Measurements from ENCODE around the gene SGTB.

The SGTB gene

DNA sequence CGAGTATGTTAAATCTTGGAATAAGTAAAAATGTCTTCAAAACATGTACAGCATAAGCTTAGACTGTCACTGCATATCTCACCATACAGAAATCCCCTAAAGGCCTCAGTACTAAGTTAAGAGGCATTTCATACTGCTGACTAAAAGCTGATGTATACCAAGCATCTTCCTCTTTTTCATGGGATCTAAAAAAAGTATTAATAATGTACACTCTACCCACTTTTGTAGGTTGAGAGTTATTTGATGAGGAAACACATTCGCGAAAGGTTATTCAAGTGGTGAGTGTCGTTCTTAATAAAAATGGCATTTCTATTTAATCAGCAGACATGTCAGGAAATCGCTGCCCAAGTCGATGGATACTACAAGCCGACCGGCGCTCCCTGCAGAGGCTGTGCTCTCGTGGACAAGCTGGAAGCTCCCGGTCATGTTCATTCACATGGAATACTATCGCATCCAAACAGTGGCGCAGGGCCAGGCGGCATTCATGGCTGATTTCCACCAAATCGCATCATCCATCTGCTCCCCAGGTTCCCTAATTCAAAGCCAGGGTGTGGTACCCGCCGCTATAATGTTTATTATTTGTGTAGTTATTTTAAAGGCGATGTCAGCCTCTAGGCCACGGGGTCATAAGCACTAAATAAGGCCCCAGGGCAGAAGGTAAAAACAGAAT, 724 bp downstream of the SGTB start:
- Histone ChIP-seq H3K23ac (ENCODE audit: low read depth, low read length, poor library complexity) (no peak overlapping the region), H2BK12ac (ENCODE audit: low read length) (no peak overlapping the region), H3K4me1 (ENCODE audit: control insufficient read depth in 2 of 2, insufficient read depth in 1 of 2, low read depth in 1 of 2, low read length in 2 of 2) (peaks cover 0 to 5% of the 10 kb centered on the region in 2 donors), H3K18ac (ENCODE audit: low read length) (no peak overlapping the region), H3K27me3 (ENCODE audit: control insufficient read depth in 3 of 3, insufficient read depth in 3 of 3, low read depth in 1 of 3, low read length in 3 of 3) (no peaks in the 10 kb centered on the region), H3K9ac (ENCODE audit: low read depth, low read length, poor library complexity) (peak overlapping the region; percentile 85), H3K14ac (ENCODE audit: low read length) (no peak overlapping the region), H3K36me3 (replicated peaks in 1 of 2; ENCODE audit: control insufficient read depth in 2 of 2, insufficient read depth in 2 of 2, low read length in 2 of 2) (peaks cover 0 to 30% of the 10 kb centered on the region in 2 donors), H2BK15ac (ENCODE audit: low read length) (no peak overlapping the region), H3K4me2 (ENCODE audit: insufficient read depth, low read length, poor library complexity, severe bottlenecking) (peak overlapping the region; percentile 69), H2BK5ac (ENCODE audit: low read length) (no peak overlapping the region), H2AFZ (ENCODE audit: low read length) (peak overlapping the region; percentile 100), H3K4me3 (ENCODE audit: low read length in 2 of 2) (peak overlapping the region; percentile 87 to 91), H2BK120ac (ENCODE audit: low read depth, low read length) (no peak overlapping the region), H3K27ac (replicated peaks; ENCODE audit: low read length) (no peak overlapping the region), H4K91ac (ENCODE audit: low read depth, low read length, poor library complexity) (no peak overlapping the region), H4K8ac (ENCODE audit: low read depth, low read length) (peak overlapping the region; percentile 48), H3K79me1 (ENCODE audit: low read depth, low read length) (peaks cover 3% of the 10 kb centered on the region), H3K4ac (ENCODE audit: low read length) (no peak overlapping the region), H2AK5ac (ENCODE audit: low read depth, low read length) (no peak overlapping the region), H3K9me3 (replicated peaks in 1 of 2; ENCODE audit: control insufficient read depth in 2 of 2, insufficient read depth in 1 of 2, low read depth in 1 of 2, low read length in 2 of 2) (no peaks in the 10 kb centered on the region)
- WGBS, 2 donors (ENCODE audit: extremely low coverage in 2 of 2, insufficient read length in 2 of 2, insufficient replicate concordance in 1 of 2) = no CpG with 5 or more reads among the region's 19 CpGs
- peak; percentile 12 for DNase-seq (ENCODE audit: low spot score)

- H3K4me3 ChIP-seq (ENCODE audit: low read length in 2 of 2) = no peak overlapping the region
- no peak overlapping the region for H3K4me2 ChIP-seq (ENCODE audit: insufficient read depth, low read length, poor library complexity, severe bottlenecking)
- no peak overlapping the region for H2BK5ac ChIP-seq (ENCODE audit: low read length)
- no peak overlapping the region for H4K8ac ChIP-seq (ENCODE audit: low read depth, low read length)
- peaks cover 0 to 5% of the 10 kb centered on the region in 2 donors for H3K4me1 ChIP-seq (ENCODE audit: control insufficient read depth in 2 of 2, insufficient read depth in 1 of 2, low read depth in 1 of 2, low read length in 2 of 2)
- H3K14ac ChIP-seq (ENCODE audit: low read length) = no peak overlapping the region
- H3K27me3 ChIP-seq (ENCODE audit: control insufficient read depth in 3 of 3, insufficient read depth in 3 of 3, low read depth in 1 of 3, low read length in 3 of 3) = no peaks in the 10 kb centered on the region
- H3K36me3 ChIP-seq (replicated peaks in 1 of 2; ENCODE audit: control insufficient read depth in 2 of 2, insufficient read depth in 2 of 2, low read length in 2 of 2) = peaks cover 0 to 43% of the 10 kb centered on the region in 2 donors
- no peak overlapping the region for H3K23ac ChIP-seq (ENCODE audit: low read depth, low read length, poor library complexity)
- H3K4ac ChIP-seq (ENCODE audit: low read length) = no peak overlapping the region
- H2BK15ac ChIP-seq (ENCODE audit: low read length) = no peak overlapping the region
- H3K79me1 ChIP-seq (ENCODE audit: low read depth, low read length) = peaks cover 3% of the 10 kb centered on the region
- H2BK12ac ChIP-seq (ENCODE audit: low read length) = no peak overlapping the region
- no peak overlapping the region for H3K27ac ChIP-seq (replicated peaks; ENCODE audit: low read length)
- H4K91ac ChIP-seq (ENCODE audit: low read depth, low read length, poor library complexity) = no peak overlapping the region
- H3K9ac ChIP-seq (ENCODE audit: low read depth, low read length, poor library complexity) = no peak overlapping the region
- no peak overlapping the region for H3K18ac ChIP-seq (ENCODE audit: low read length)
- no peaks in the 10 kb centered on the region for H3K9me3 ChIP-seq (replicated peaks in 1 of 2; ENCODE audit: control insufficient read depth in 2 of 2, insufficient read depth in 1 of 2, low read depth in 1 of 2, low read length in 2 of 2)
- DNase-seq (ENCODE audit: low spot score) = no peak
- no peak overlapping the region for H2BK120ac ChIP-seq (ENCODE audit: low read depth, low read length)
- no peak overlapping the region for H2AFZ ChIP-seq (ENCODE audit: low read length)
- no peak overlapping the region for H2AK5ac ChIP-seq (ENCODE audit: low read depth, low read length)
Measured at GRCh38 chr5:65718576-65719310, 3.2 kb downstream of the SGTB start.

DNA sequence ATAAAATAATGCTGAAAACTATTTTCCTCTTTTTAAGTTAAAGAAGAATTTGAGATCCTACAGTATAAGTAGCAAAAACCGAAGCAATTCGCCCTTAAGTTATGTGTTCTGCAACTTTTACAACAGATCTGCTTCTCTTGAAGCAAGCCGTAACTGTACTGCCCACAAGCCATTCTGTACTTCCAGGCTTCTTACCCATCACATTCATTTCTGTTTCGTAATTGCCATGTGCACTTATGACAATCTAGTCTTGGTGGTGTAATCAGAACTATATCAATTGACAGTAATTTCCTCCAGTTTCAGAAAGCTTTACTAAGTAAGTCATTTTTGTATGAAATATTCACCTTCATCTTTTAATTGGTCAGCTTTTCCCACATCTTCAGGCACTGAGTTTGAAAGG, 13.8 kb downstream of the SGTB start:
- no peak overlapping the region for H2AFZ ChIP-seq (ENCODE audit: low read length)
- H3K9ac ChIP-seq (ENCODE audit: low read depth, low read length, poor library complexity) = no peak overlapping the region
- H3K18ac ChIP-seq (ENCODE audit: low read length) = no peak overlapping the region
- H3K14ac ChIP-seq (ENCODE audit: low read length) = no peak overlapping the region
- no peak overlapping the region for H3K4ac ChIP-seq (ENCODE audit: low read length)
- no peak overlapping the region for H4K8ac ChIP-seq (ENCODE audit: low read depth, low read length)
- H2BK5ac ChIP-seq (ENCODE audit: low read length) = no peak overlapping the region
- H4K91ac ChIP-seq (ENCODE audit: low read depth, low read length, poor library complexity) = no peak overlapping the region
- H2BK120ac ChIP-seq (ENCODE audit: low read depth, low read length) = no peak overlapping the region
- no peak overlapping the region for H2BK15ac ChIP-seq (ENCODE audit: low read length)
- H3K27ac ChIP-seq (replicated peaks; ENCODE audit: low read length) = no peak overlapping the region
- no peak overlapping the region for H3K23ac ChIP-seq (ENCODE audit: low read depth, low read length, poor library complexity)
- H2AK5ac ChIP-seq (ENCODE audit: low read depth, low read length) = no peak overlapping the region
- no peaks in the 10 kb centered on the region for H3K27me3 ChIP-seq (ENCODE audit: control insufficient read depth in 3 of 3, insufficient read depth in 3 of 3, low read depth in 1 of 3, low read length in 3 of 3)
- H3K79me1 ChIP-seq (ENCODE audit: low read depth, low read length) = no peaks in the 10 kb centered on the region
- peaks cover 0 to 50% of the 10 kb centered on the region in 2 donors for H3K36me3 ChIP-seq (replicated peaks in 1 of 2; ENCODE audit: control insufficient read depth in 2 of 2, insufficient read depth in 2 of 2, low read length in 2 of 2)
- no CpG with 5 or more reads among the region's 4 CpGs for WGBS, 2 donors (ENCODE audit: extremely low coverage in 2 of 2, insufficient read length in 2 of 2, insufficient replicate concordance in 1 of 2)
- H3K4me1 ChIP-seq (ENCODE audit: control insufficient read depth in 2 of 2, insufficient read depth in 1 of 2, low read depth in 1 of 2, low read length in 2 of 2) = no peaks in the 10 kb centered on the region
- H2BK12ac ChIP-seq (ENCODE audit: low read length) = no peak overlapping the region
- no peaks in the 10 kb centered on the region for H3K9me3 ChIP-seq (replicated peaks in 1 of 2; ENCODE audit: control insufficient read depth in 2 of 2, insufficient read depth in 1 of 2, low read depth in 1 of 2, low read length in 2 of 2)
- no peak for DNase-seq (ENCODE audit: low spot score)
- no peak overlapping the region for H3K4me2 ChIP-seq (ENCODE audit: insufficient read depth, low read length, poor library complexity, severe bottlenecking)
- H3K4me3 ChIP-seq (ENCODE audit: low read length in 2 of 2) = no peak overlapping the region

DNA sequence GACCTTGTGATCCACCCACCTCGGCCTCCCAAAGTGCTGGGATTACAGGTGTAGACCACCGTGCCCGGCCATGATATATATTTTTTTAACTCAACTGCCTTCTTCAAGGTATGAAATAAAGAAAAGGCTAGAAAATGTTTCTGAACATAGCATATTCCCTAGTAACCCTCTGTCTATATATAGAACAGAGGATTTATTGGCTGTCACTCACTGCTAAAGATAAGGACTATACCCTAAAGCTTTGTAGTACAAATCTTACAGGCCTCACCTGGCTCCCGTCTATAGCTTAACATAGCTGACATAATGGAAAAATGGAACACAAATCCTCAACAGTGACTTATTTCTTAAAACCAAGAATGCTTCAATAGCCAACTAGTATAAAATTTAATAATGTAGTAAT, 14.2 kb downstream of the SGTB start:
- no CpG with 5 or more reads among the region's 4 CpGs for WGBS, 2 donors (ENCODE audit: extremely low coverage in 2 of 2, insufficient read length in 2 of 2, insufficient replicate concordance in 1 of 2)
- H2BK120ac ChIP-seq (ENCODE audit: low read depth, low read length) = no peak overlapping the region

More for the DNA sequence above, 14.2 kb downstream of the SGTB start:
- H3K23ac ChIP-seq (ENCODE audit: low read depth, low read length, poor library complexity) = no peak overlapping the region
- H3K14ac ChIP-seq (ENCODE audit: low read length) = no peak overlapping the region
- no peak overlapping the region for H3K27ac ChIP-seq (replicated peaks; ENCODE audit: low read length)
- no peak for DNase-seq (ENCODE audit: low spot score)
- H3K27me3 ChIP-seq (ENCODE audit: control insufficient read depth in 3 of 3, insufficient read depth in 3 of 3, low read depth in 1 of 3, low read length in 3 of 3) = no peaks in the 10 kb centered on the region
- no peak overlapping the region for H4K91ac ChIP-seq (ENCODE audit: low read depth, low read length, poor library complexity)
- no peak overlapping the region for H2AK5ac ChIP-seq (ENCODE audit: low read depth, low read length)
- no peaks in the 10 kb centered on the region for H3K4me1 ChIP-seq (ENCODE audit: control insufficient read depth in 2 of 2, insufficient read depth in 1 of 2, low read depth in 1 of 2, low read length in 2 of 2)
- no peaks in the 10 kb centered on the region for H3K9me3 ChIP-seq (replicated peaks in 1 of 2; ENCODE audit: control insufficient read depth in 2 of 2, insufficient read depth in 1 of 2, low read depth in 1 of 2, low read length in 2 of 2)
- no peak overlapping the region for H3K9ac ChIP-seq (ENCODE audit: low read depth, low read length, poor library complexity)
- no peak overlapping the region for H4K8ac ChIP-seq (ENCODE audit: low read depth, low read length)
- H3K79me1 ChIP-seq (ENCODE audit: low read depth, low read length) = no peaks in the 10 kb centered on the region
- no peak overlapping the region for H3K4ac ChIP-seq (ENCODE audit: low read length)
- H3K18ac ChIP-seq (ENCODE audit: low read length) = no peak overlapping the region
- H2AFZ ChIP-seq (ENCODE audit: low read length) = no peak overlapping the region
- no peak overlapping the region for H2BK12ac ChIP-seq (ENCODE audit: low read length)
- peaks cover 0 to 53% of the 10 kb centered on the region in 2 donors for H3K36me3 ChIP-seq (replicated peaks in 1 of 2; ENCODE audit: control insufficient read depth in 2 of 2, insufficient read depth in 2 of 2, low read length in 2 of 2)
- H3K4me3 ChIP-seq (ENCODE audit: low read length in 2 of 2) = no peak overlapping the region
- no peak overlapping the region for H3K4me2 ChIP-seq (ENCODE audit: insufficient read depth, low read length, poor library complexity, severe bottlenecking)
- H2BK15ac ChIP-seq (ENCODE audit: low read length) = no peak overlapping the region
- H2BK5ac ChIP-seq (ENCODE audit: low read length) = no peak overlapping the region

All from neuronal stem cell (in vitro differentiated cells).